ENCODE measurements around the gene ADGRL2.

DNA sequence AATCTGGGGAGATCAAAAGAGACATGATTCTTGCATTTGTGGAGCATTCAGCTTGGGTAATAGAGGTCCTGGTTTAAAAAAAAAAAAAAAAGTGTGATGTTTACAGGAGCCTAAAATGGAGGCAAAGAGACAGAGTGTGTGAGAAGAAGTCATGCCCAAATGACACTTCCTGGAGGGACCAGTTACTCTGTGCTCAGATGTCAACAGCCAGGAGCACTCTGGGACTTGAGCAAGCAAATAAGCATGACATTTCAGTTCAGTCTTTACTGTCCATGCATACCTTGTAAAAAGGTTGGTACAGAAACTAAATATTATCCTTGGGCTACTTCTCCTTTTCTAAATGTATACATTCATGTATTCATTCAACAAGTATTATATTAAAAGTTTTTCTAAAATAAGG is 25.2 kb upstream of the ADGRL2 start:
- TF ChIP-seq, protein P1, sequence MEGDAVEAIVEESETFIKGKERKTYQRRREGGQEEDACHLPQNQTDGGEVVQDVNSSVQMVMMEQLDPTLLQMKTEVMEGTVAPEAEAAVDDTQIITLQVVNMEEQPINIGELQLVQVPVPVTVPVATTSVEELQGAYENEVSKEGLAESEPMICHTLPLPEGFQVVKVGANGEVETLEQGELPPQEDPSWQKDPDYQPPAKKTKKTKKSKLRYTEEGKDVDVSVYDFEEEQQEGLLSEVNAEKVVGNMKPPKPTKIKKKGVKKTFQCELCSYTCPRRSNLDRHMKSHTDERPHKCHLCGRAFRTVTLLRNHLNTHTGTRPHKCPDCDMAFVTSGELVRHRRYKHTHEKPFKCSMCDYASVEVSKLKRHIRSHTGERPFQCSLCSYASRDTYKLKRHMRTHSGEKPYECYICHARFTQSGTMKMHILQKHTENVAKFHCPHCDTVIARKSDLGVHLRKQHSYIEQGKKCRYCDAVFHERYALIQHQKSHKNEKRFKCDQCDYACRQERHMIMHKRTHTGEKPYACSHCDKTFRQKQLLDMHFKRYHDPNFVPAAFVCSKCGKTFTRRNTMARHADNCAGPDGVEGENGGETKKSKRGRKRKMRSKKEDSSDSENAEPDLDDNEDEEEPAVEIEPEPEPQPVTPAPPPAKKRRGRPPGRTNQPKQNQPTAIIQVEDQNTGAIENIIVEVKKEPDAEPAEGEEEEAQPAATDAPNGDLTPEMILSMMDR (conservative IDR thresholded peaks at IDR 0.05; ENCODE audit: low read depth in 2 of 2) = no peak
- TF ChIP-seq POLR2AphosphoS5 (IDR thresholded peaks at IDR 0.05; ENCODE audit: low read depth) = no peak
- TF ChIP-seq EZH2 (IDR thresholded peaks at IDR 0.05; ENCODE audit: low read depth, unreplicated experiment) = no peak
- TF ChIP-seq JUNB (IDR thresholded peaks at IDR 0.05; ENCODE audit: unreplicated experiment) = no peak
- no peak for TF ChIP-seq EZH2phosphoT487 (IDR thresholded peaks at IDR 0.05; ENCODE audit: unreplicated experiment)
- TF ChIP-seq, protein P2, sequence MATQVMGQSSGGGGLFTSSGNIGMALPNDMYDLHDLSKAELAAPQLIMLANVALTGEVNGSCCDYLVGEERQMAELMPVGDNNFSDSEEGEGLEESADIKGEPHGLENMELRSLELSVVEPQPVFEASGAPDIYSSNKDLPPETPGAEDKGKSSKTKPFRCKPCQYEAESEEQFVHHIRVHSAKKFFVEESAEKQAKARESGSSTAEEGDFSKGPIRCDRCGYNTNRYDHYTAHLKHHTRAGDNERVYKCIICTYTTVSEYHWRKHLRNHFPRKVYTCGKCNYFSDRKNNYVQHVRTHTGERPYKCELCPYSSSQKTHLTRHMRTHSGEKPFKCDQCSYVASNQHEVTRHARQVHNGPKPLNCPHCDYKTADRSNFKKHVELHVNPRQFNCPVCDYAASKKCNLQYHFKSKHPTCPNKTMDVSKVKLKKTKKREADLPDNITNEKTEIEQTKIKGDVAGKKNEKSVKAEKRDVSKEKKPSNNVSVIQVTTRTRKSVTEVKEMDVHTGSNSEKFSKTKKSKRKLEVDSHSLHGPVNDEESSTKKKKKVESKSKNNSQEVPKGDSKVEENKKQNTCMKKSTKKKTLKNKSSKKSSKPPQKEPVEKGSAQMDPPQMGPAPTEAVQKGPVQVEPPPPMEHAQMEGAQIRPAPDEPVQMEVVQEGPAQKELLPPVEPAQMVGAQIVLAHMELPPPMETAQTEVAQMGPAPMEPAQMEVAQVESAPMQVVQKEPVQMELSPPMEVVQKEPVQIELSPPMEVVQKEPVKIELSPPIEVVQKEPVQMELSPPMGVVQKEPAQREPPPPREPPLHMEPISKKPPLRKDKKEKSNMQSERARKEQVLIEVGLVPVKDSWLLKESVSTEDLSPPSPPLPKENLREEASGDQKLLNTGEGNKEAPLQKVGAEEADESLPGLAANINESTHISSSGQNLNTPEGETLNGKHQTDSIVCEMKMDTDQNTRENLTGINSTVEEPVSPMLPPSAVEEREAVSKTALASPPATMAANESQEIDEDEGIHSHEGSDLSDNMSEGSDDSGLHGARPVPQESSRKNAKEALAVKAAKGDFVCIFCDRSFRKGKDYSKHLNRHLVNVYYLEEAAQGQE (IDR thresholded peaks at IDR 0.05; ENCODE audit: unreplicated experiment) = no peak
- no peak for TF ChIP-seq ZNF114 (CRISPR knock-in tag; IDR thresholded peaks at IDR 0.05)
- no peak for TF ChIP-seq CREB1 (CRISPR knock-in tag; IDR thresholded peaks at IDR 0.05; ENCODE audit: low read depth)
